Loucy (cell line): ENCODE measurements around the gene MOSPD3.

Experiments
- H2AFZ ChIP-seq: fragments of 200-600 bp; sonication (generic); 2 replicates; pipeline ENCODE4 v1.6.0; 2016; ENCODE audit warnings: antibody characterized with exemption, mild to moderate bottlenecking, low read length, moderate library complexity
- H3F3A ChIP-seq: fragments of 200-600 bp; 2 replicates; pipeline ENCODE4 v1.6.0; 2016; ENCODE audit warnings: antibody characterized with exemption, low read depth, mild to moderate bottlenecking
- H3K27me3 ChIP-seq: fragments of 200-600 bp; sonication (generic); 2 replicates; pipeline ENCODE4 v1.6.1; 2014; ENCODE audit warnings: low read length, mild to moderate bottlenecking; ENCODE audit not compliant: insufficient read depth, poor library complexity, severe bottlenecking
- H3K36me3 ChIP-seq: fragments of 200-600 bp; sonication (generic); 2 replicates; pipeline ENCODE4 v1.6.1; 2016; ENCODE audit warnings: low read length; ENCODE audit not compliant: insufficient read depth
- H3K4me1 ChIP-seq: fragments of 200-600 bp; sonication (generic); 2 replicates; pipeline ENCODE4 v1.5.1; 2014; ENCODE audit warnings: low read length, mild to moderate bottlenecking; ENCODE audit not compliant: insufficient read depth, poor library complexity, severe bottlenecking
- H3K4me2 ChIP-seq: fragments of 200-600 bp; sonication (generic); 2 replicates; pipeline ENCODE4 v1.6.0; 2014; ENCODE audit warnings: antibody characterized with exemption, low read length, low read depth, mild to moderate bottlenecking; ENCODE audit not compliant: poor library complexity, severe bottlenecking
- H3K4me3 ChIP-seq: fragments of 200-600 bp; sonication (generic); 2 replicates; pipeline ENCODE4 v1.5.1; 2014; ENCODE audit warnings: low read length, mild to moderate bottlenecking, mixed read lengths; ENCODE audit not compliant: poor library complexity, severe bottlenecking
- H3K79me2 ChIP-seq: fragments of 200-600 bp; sonication (generic); 2 replicates; pipeline ENCODE4 v1.6.1; 2014; ENCODE audit warnings: low read length; ENCODE audit not compliant: insufficient read depth
- H3K9ac ChIP-seq: fragments of 200-600 bp; sonication (generic); 2 replicates; pipeline ENCODE4 v1.6.0; 2014; ENCODE audit warnings: mild to moderate bottlenecking, low read depth, low read length, moderate library complexity; ENCODE audit not compliant: poor library complexity, severe bottlenecking
- H3K9me2 ChIP-seq: fragments of 200-600 bp; sonication (generic); replicated peaks from 2 replicates; pipeline ENCODE4 v1.6.1; 2016; ENCODE audit warnings: low read depth, low read length, mixed read lengths
- H3K9me3 ChIP-seq: fragments of 200-600 bp; sonication (generic); 2 replicates; pipeline ENCODE4 v1.6.1; 2014; ENCODE audit warnings: mild to moderate bottlenecking, antibody characterized with exemption, low read length, low read depth; ENCODE audit not compliant: insufficient read depth
- H4K20me1 ChIP-seq: fragments of 200-600 bp; sonication (generic); 2 replicates; pipeline ENCODE4 v1.6.0; 2014; ENCODE audit warnings: antibody characterized with exemption, low read length, mild to moderate bottlenecking; ENCODE audit not compliant: insufficient read depth, poor library complexity, severe bottlenecking
- EZH2phosphoT487 ChIP-seq: fragments of 200-600 bp; IDR thresholded peaks from 2 replicates; pipeline ENCODE4 v1.6.1; 2018; ENCODE audit warnings: antibody characterized with exemption, mild to moderate bottlenecking, moderate library complexity, borderline replicate concordance
- TF ChIP-seq, protein P1 (sequence below): fragments of 200-600 bp; sonication (generic); conservative IDR thresholded peaks from 2 replicates; pipeline ENCODE4 v1.5.1; 2014; ENCODE audit warnings: mild to moderate bottlenecking, antibody characterized with exemption, low read length

MOSPD3 gene

GRCh38 chr7:100639995-100640516, 27.7 kb downstream of the MOSPD3 start:
- H3K9me3 ChIP-seq = no peaks in the 10 kb centered on the region
- H2AFZ ChIP-seq = no peak overlapping the region
- H3F3A ChIP-seq = no peaks in the 10 kb centered on the region
- H3K4me3 ChIP-seq = no peak overlapping the region
- H3K9ac ChIP-seq = no peak overlapping the region
- no peaks in the 10 kb centered on the region for H3K36me3 ChIP-seq
- no peaks in the 10 kb centered on the region for H4K20me1 ChIP-seq
- no peaks in the 10 kb centered on the region for H3K9me2 ChIP-seq
- H3K27me3 ChIP-seq = no peaks in the 10 kb centered on the region
- H3K4me2 ChIP-seq = no peak overlapping the region
- H3K79me2 ChIP-seq = no peaks in the 10 kb centered on the region
- no peaks in the 10 kb centered on the region for H3K4me1 ChIP-seq
- TF ChIP-seq, protein P1, sequence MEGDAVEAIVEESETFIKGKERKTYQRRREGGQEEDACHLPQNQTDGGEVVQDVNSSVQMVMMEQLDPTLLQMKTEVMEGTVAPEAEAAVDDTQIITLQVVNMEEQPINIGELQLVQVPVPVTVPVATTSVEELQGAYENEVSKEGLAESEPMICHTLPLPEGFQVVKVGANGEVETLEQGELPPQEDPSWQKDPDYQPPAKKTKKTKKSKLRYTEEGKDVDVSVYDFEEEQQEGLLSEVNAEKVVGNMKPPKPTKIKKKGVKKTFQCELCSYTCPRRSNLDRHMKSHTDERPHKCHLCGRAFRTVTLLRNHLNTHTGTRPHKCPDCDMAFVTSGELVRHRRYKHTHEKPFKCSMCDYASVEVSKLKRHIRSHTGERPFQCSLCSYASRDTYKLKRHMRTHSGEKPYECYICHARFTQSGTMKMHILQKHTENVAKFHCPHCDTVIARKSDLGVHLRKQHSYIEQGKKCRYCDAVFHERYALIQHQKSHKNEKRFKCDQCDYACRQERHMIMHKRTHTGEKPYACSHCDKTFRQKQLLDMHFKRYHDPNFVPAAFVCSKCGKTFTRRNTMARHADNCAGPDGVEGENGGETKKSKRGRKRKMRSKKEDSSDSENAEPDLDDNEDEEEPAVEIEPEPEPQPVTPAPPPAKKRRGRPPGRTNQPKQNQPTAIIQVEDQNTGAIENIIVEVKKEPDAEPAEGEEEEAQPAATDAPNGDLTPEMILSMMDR = no peak
- no peak for TF ChIP-seq EZH2phosphoT487

DNA sequence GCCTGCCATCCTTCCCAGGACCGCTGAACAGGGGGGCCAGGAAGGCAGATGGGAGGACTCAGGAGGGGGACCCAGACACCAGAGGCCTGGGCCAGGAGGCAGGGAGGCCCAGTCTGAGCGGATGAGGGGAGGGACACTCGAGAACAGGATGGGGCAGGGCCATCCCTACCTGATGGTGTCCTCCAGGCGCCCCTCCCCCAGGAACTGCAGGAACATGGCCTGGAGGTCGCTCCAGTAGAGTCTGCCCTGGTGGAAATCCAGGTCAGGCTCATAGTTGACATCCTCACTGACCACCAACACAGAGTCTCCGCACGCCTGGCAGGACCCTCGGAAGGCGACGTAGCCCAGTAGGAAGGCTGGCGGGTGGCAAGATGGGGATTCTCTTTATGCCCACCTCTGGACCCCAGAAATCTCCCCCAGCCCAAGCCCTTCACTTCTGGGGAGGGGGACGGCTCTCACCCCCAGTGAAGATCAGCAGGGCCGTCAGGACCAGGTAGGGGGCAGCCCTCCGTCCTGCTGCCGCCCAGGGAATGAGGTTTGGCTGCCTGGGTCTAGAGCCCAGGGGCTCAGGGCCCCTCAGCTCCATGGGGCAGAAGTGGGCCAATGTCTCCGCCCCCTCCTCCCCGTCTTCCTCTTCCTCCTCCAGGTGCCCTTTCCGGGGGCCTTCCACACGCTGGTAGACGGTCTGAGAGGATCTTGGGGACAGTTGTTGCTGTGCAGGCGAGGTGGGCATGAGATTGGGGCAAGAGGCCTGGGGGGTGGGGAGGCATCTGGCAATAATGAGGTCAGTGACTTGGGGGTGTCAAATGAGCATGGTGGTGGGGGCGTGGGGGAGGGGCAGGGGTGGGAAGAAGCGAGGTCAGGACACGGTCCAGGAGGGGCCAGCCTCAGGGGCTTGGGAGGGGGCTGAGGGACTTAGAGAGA, 28.4 kb downstream of the MOSPD3 start:
- Histone ChIP-seq H3K36me3 (no peaks in the 10 kb centered on the region), H3K4me3 (no peak overlapping the region), H3K9me2 (no peaks in the 10 kb centered on the region), H3K9me3 (no peaks in the 10 kb centered on the region), H4K20me1 (no peaks in the 10 kb centered on the region), H3K4me2 (no peak overlapping the region), H3K27me3 (no peaks in the 10 kb centered on the region), H3K79me2 (no peaks in the 10 kb centered on the region), H2AFZ (no peak overlapping the region), H3K9ac (no peak overlapping the region), H3F3A (no peaks in the 10 kb centered on the region), H3K4me1 (no peaks in the 10 kb centered on the region)
- no peak for TF ChIP-seq EZH2phosphoT487
- TF ChIP-seq, protein P1 = no peak

DNA sequence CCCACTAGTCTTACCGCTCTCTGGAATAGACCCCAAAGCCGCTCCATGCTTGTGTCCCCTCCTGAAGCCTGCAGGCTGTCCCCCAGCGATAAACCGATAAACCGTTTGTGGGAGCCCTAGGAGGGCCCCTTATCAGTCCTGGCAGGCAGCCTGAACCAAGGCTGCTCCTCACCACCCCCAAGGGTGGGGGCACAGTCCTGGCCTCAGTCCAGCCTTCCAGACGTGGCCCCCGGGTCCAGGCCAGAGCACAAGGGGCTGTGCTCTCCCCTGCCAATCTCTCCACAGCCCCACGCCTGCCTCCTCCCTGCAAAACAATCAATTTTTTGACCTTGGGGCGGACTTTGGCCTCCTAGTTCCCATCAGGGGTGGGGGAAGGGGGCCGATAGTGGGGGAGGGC, 29.1 kb downstream of the MOSPD3 start, which contains the start of gene TFR2:
Gene TFR2 (minus strand): TSS at position 90 of the 397 bp plus-strand sequence. CDS start 43 bp downstream, at position 47.
- Histone ChIP-seq H3F3A (no peaks in the 10 kb centered on the region), H3K4me3 (no peak within 1 kb of the TSS), H3K27me3 (no peaks in the 10 kb centered on the region), H3K9me2 (no peaks in the 10 kb centered on the region), H3K9ac (no peak within 1 kb of the TSS), H3K4me2 (no peak within 1 kb of the TSS), H3K4me1 (no peaks in the 10 kb centered on the region), H3K9me3 (no peaks in the 10 kb centered on the region), H2AFZ (no peak within 1 kb of the TSS), H4K20me1 (no peaks in the 10 kb centered on the region), H3K79me2 (no peaks in the 10 kb centered on the region), H3K36me3 (no peaks in the 10 kb centered on the region)
- TF ChIP-seq, protein P1 = no peak
- TF ChIP-seq EZH2phosphoT487 = no peak
